Measurements from ENCODE around the gene BTN2A1. TPM values are rescaled to one million over a fixed set of nuclear protein-coding genes. Genes with fewer than 3 reads are reported as not detected.
"Not testable (repeated sequence)": the region's sequence is repeated elsewhere in the genome, so short reads cannot be mapped to it uniquely, and the experiment has no call there.

The BTN2A1 gene
- total RNA-seq, 1 donor from 2014 or later = 41.6 TPM

DNA sequence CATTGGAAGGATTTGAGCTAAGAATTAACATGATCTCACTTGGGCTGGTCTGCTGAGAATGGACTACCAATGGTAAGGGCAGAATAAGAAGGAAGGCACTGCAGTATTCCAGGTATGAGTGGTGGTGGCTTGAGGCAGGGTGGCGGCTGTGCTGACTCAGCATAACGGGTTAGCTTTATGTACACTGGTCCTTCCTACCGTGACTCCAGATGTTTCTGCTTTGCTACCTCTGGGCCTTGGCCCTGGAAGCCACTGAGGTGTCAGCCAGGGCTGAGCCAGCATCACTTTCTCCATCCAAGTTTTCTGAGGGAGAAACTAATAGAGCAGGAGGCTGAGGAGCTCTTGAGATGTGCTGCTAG lies 30.3 kb upstream of the BTN2A1 start:
- DNase-seq = no peak
- Mint-ChIP-seq H3K4me1 (ENCODE audit: low read depth, unreplicated experiment) (peaks cover 2% of the 10 kb centered on the region), H3K4me3 (ENCODE audit: unreplicated experiment) (no peak overlapping the region), H3K27me3 (ENCODE audit: unreplicated experiment) (peaks cover 8% of the 10 kb centered on the region), H3K27ac (ENCODE audit: unreplicated experiment) (no peak overlapping the region), H3K9me3 (ENCODE audit: unreplicated experiment) (no peaks in the 10 kb centered on the region), H3K36me3 (ENCODE audit: unreplicated experiment) (no peaks in the 10 kb centered on the region)
- TF ChIP-seq, protein P1, sequence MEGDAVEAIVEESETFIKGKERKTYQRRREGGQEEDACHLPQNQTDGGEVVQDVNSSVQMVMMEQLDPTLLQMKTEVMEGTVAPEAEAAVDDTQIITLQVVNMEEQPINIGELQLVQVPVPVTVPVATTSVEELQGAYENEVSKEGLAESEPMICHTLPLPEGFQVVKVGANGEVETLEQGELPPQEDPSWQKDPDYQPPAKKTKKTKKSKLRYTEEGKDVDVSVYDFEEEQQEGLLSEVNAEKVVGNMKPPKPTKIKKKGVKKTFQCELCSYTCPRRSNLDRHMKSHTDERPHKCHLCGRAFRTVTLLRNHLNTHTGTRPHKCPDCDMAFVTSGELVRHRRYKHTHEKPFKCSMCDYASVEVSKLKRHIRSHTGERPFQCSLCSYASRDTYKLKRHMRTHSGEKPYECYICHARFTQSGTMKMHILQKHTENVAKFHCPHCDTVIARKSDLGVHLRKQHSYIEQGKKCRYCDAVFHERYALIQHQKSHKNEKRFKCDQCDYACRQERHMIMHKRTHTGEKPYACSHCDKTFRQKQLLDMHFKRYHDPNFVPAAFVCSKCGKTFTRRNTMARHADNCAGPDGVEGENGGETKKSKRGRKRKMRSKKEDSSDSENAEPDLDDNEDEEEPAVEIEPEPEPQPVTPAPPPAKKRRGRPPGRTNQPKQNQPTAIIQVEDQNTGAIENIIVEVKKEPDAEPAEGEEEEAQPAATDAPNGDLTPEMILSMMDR (IDR thresholded peaks at IDR 0.05; ENCODE audit: partially characterized antibody, unreplicated experiment) = no peak

DNA sequence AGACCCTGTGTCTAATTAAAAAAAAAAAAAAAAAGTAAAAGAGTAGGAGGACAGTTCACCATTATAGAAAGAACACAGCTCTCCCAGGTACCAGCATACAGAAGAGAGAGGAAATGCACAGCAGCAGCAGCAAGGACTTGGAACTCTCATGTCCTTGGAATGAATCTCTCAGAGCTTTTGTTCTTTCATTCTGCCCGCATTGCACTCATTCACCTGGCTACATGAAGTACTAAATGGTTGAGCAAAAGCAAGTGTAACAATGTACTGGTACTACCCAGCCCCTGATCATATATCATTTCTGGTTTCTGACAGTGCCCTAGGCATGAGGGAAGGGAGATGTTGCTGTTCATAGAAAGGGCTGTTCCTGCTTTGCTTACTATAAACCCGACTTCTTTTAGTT lies 29.5 kb upstream of the BTN2A1 start:
- H3K4me3 Mint-ChIP-seq (ENCODE audit: unreplicated experiment) = no peak overlapping the region
- H3K36me3 Mint-ChIP-seq (ENCODE audit: unreplicated experiment) = no peaks in the 10 kb centered on the region
- DNase-seq = no peak
- H3K27ac Mint-ChIP-seq (ENCODE audit: unreplicated experiment) = no peak overlapping the region
- H3K9me3 Mint-ChIP-seq (ENCODE audit: unreplicated experiment) = no peaks in the 10 kb centered on the region
- no peaks in the 10 kb centered on the region for H3K4me1 Mint-ChIP-seq (ENCODE audit: low read depth, unreplicated experiment)
- TF ChIP-seq, protein P1 (IDR thresholded peaks at IDR 0.05; ENCODE audit: partially characterized antibody, unreplicated experiment) = no peak
- H3K27me3 Mint-ChIP-seq (ENCODE audit: unreplicated experiment) = peaks cover 7% of the 10 kb centered on the region

DNA sequence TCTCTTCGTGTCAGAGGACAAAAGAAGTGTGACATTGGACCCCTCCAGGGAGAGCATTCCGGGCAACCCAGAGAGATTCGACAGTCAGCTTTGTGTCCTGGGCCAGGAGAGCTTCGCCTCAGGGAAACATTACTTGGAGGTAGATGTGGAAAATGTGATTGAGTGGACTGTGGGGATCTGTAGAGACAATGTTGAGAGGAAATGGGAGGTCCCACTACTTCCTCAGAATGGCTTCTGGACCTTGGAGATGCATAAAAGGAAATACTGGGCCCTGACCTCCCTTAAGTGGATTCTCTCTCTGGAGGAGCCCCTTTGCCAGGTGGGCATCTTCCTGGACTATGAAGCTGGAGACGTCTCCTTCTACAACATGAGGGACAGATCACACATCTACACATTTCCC lies 27.0 kb upstream of the BTN2A1 start:
- TF ChIP-seq, protein P1 (IDR thresholded peaks at IDR 0.05; ENCODE audit: partially characterized antibody, unreplicated experiment) = no peak
- Mint-ChIP-seq H3K27ac (ENCODE audit: unreplicated experiment) (no peak overlapping the region), H3K4me3 (ENCODE audit: unreplicated experiment) (no peak overlapping the region), H3K27me3 (ENCODE audit: unreplicated experiment) (peaks cover 7% of the 10 kb centered on the region), H3K9me3 (ENCODE audit: unreplicated experiment) (peaks cover 2% of the 10 kb centered on the region), H3K4me1 (ENCODE audit: low read depth, unreplicated experiment) (no peaks in the 10 kb centered on the region), H3K36me3 (ENCODE audit: unreplicated experiment) (peaks cover 6% of the 10 kb centered on the region)
- no peak for DNase-seq

DNA sequence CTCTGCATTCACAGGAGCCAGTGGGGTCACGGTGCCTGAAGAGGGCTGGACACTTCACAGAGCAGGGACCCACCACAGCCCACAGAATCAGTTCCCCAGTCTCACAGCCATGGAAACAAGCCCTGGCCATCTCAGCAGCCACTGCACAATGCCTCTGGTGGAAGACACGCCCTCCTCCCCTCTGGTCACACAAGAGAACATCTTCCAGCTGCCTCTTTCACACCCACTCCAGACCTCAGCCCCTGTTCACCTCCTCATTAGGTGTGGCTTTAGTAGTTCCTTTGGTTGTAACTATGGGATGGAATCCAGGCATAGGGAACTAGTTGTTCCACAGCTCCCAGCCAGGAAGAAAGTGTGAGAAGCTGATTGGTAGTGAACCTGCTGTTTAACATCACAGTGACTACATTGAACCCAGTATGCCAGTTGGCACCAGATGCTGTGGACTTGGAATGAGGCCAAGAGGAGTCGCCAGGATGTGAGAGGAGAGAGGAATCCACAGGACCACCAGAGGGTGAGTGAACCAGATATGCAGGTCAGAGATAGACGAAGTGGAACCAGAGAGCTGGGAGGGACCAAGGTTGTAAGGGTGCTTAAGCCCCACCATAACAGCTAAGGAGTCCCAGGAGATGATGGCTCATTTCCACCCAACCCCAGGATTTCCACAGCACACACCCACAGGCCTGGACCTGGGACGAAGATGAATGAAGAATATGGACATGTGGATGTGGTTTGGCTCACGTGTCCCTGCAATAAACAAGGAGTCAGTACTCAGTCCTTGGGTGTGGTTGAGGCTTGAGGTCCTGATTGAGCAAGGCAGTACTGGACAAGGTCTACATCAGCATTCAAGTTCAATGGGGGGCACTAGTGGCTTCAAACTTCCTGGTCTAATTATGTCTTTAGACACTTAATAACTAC lies 26.2 kb upstream of the BTN2A1 start:
- peaks cover 10% of the 10 kb centered on the region for H3K27me3 Mint-ChIP-seq (ENCODE audit: unreplicated experiment)
- H3K9me3 Mint-ChIP-seq (ENCODE audit: unreplicated experiment) = peaks cover 2% of the 10 kb centered on the region
- no peaks in the 10 kb centered on the region for H3K4me1 Mint-ChIP-seq (ENCODE audit: low read depth, unreplicated experiment)
- H3K27ac Mint-ChIP-seq (ENCODE audit: unreplicated experiment) = no peak overlapping the region
- TF ChIP-seq, protein P1 (IDR thresholded peaks at IDR 0.05; ENCODE audit: partially characterized antibody, unreplicated experiment) = no peak
- H3K36me3 Mint-ChIP-seq (ENCODE audit: unreplicated experiment) = peaks cover 6% of the 10 kb centered on the region
- no peak overlapping the region for H3K4me3 Mint-ChIP-seq (ENCODE audit: unreplicated experiment)
- no peak for DNase-seq

DNA sequence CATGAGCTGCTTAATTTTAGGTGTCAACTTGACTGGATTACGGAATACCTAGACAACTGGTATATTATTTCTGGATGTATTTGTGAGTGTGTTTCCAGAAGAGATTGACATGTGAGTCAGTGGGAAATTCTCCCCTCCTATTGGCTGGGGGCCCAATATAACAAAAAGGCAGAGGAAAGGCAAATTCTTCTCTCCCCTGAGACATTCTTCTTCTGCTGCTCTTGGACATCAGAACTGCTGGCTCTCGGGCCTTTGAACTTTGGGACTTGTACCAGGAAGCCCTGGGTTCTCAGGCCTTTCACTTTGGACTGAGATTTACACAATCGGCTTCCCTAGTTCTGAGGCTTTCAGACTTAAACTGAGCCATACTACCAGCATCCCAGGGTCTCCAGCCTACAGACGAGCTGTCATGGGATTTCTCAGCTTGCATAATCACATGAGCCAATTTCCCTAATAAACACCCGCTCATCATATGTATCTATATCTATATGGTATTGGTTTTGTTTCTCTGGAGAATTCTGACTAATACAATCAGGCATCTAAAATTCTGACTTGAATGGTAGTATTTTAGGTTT lies 25.0 kb upstream of the BTN2A1 start:
- Mint-ChIP-seq H3K4me1 (ENCODE audit: low read depth, unreplicated experiment) (no peaks in the 10 kb centered on the region), H3K27me3 (ENCODE audit: unreplicated experiment) (peaks cover 9% of the 10 kb centered on the region), H3K4me3 (ENCODE audit: unreplicated experiment) (no peak overlapping the region), H3K27ac (ENCODE audit: unreplicated experiment) (no peak overlapping the region), H3K9me3 (ENCODE audit: unreplicated experiment) (peaks cover 4% of the 10 kb centered on the region), H3K36me3 (ENCODE audit: unreplicated experiment) (peaks cover 6% of the 10 kb centered on the region)
- DNase-seq = no peak
- TF ChIP-seq, protein P1 (IDR thresholded peaks at IDR 0.05; ENCODE audit: partially characterized antibody, unreplicated experiment) = no peak

DNA sequence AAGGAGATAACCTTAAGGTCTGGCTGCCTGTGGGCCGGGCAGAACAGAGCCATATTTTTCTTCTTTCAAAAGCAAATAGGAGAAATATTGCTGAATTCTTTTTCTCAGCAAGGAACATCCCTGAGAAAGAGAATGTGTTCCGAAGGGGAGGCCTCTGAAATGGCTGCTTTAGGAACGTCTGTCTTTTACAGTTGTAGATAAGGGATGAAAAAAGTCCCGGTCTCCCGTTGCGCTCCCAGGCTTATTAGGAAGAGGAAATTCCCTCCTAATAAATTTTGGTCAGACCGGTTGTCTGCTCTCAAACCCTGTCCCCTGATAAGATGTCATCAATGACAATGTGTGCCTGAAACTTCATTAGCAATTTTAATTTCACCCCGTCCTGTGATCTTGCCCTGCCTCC lies 24.1 kb upstream of the BTN2A1 start:
- not testable (repeated sequence) for H3K36me3 Mint-ChIP-seq (ENCODE audit: unreplicated experiment); DNase-seq; H3K27me3 Mint-ChIP-seq (ENCODE audit: unreplicated experiment); H3K4me1 Mint-ChIP-seq (ENCODE audit: low read depth, unreplicated experiment); H3K9me3 Mint-ChIP-seq (ENCODE audit: unreplicated experiment); H3K27ac Mint-ChIP-seq (ENCODE audit: unreplicated experiment); H3K4me3 Mint-ChIP-seq (ENCODE audit: unreplicated experiment)

Data from glutamatergic neuron (in vitro differentiated cells).